HepG2 (cell line): Measurements from ENCODE around the gene HSPB9. TPM values are rescaled to one million over a fixed set of nuclear protein-coding genes. Genes with fewer than 3 reads are reported as not detected.
A peak's percentile ranks its signal among the peaks of the same experiment; 100 is the strongest.

ENCODE experiments used
- BRCA1 ChIP-seq: sonication (generic); formaldehyde crosslinking; IDR thresholded peaks from 2 replicates; pipeline ENCODE4 v1.4.0; 2020; ENCODE audit warnings: missing genetic modification reagents
- HOXD1 ChIP-seq: sonication (generic); formaldehyde crosslinking; IDR thresholded peaks from 2 replicates; pipeline ENCODE4 v1.5.0; 2020; ENCODE audit warnings: missing genetic modification reagents
- KLF6 ChIP-seq: IDR thresholded peaks from 2 replicates; pipeline ENCODE4 v1.8.0; 2016; ENCODE audit warnings: missing biosample characterization, missing genetic modification reagents
- MTF2 ChIP-seq: sonication (generic); formaldehyde crosslinking; IDR thresholded peaks from 2 replicates; pipeline ENCODE4 v1.5.0; 2020; ENCODE audit warnings: missing genetic modification reagents, borderline replicate concordance
- MXD1 ChIP-seq: sonication (generic); formaldehyde crosslinking; IDR thresholded peaks from 2 replicates; pipeline ENCODE4 v1.4.0; 2020; ENCODE audit warnings: mild to moderate bottlenecking, missing genetic modification reagents
- RERE ChIP-seq: IDR thresholded peaks from 2 replicates; pipeline ENCODE4 v1.6.1; 2016; ENCODE audit warnings: low read depth, missing genetic modification reagents, missing compliant biosample characterization
- SNAPC5 ChIP-seq: sonication (generic); formaldehyde crosslinking; IDR thresholded peaks from 2 replicates; pipeline ENCODE4 v1.8.1; 2023; ENCODE audit warnings: mild to moderate bottlenecking, missing genetic modification reagents, borderline replicate concordance
- SP140L ChIP-seq: sonication (generic); formaldehyde crosslinking; IDR thresholded peaks from 2 replicates; pipeline ENCODE4 v1.4.0; 2020; ENCODE audit warnings: missing genetic modification reagents, borderline replicate concordance
- TAF1 ChIP-seq: sonication (generic); formaldehyde crosslinking; IDR thresholded peaks from 2 replicates; pipeline ENCODE4 v1.4.0; 2020; ENCODE audit warnings: missing genetic modification reagents
- UBTF ChIP-seq: sonication (generic); formaldehyde crosslinking; IDR thresholded peaks from 2 replicates; pipeline ENCODE4 v1.4.0; 2020; ENCODE audit warnings: mild to moderate bottlenecking, missing genetic modification reagents
- ZFP36 ChIP-seq: fragments of 150-350 bp; IDR thresholded peaks from 2 replicates; pipeline ENCODE4 v1.6.1; 2018; ENCODE audit warnings: borderline replicate concordance, low read length, low read depth; ENCODE audit not compliant: partially characterized antibody
- ZNF124 ChIP-seq: sonication (generic); formaldehyde crosslinking; IDR thresholded peaks from 2 replicates; pipeline ENCODE4 v1.4.0; 2020; ENCODE audit warnings: missing genetic modification reagents
- ZNF180 ChIP-seq: sonication (generic); formaldehyde crosslinking; IDR thresholded peaks from 2 replicates; pipeline ENCODE4 v1.4.0; 2020; ENCODE audit warnings: low read depth, missing genetic modification reagents, borderline replicate concordance
- ZNF563 ChIP-seq: sonication (generic); formaldehyde crosslinking; IDR thresholded peaks from 2 replicates; pipeline ENCODE4 v1.8.0; 2022; ENCODE audit warnings: mild to moderate bottlenecking, moderate library complexity, missing genetic modification reagents
- ZNF572 ChIP-seq: sonication (generic); formaldehyde crosslinking; IDR thresholded peaks from 2 replicates; pipeline ENCODE4 v1.5.1; 2020; ENCODE audit warnings: mild to moderate bottlenecking, missing genetic modification reagents
- ZNF776 ChIP-seq: sonication (generic); formaldehyde crosslinking; IDR thresholded peaks from 2 replicates; pipeline ENCODE4 v1.4.0; 2020; ENCODE audit warnings: mild to moderate bottlenecking, missing genetic modification reagents
- ZSCAN12 ChIP-seq: sonication (generic); formaldehyde crosslinking; IDR thresholded peaks from 2 replicates; pipeline ENCODE4 v1.9.0; 2021; ENCODE audit warnings: mild to moderate bottlenecking, missing genetic modification reagents
- polyA plus RNA-seq, 8 experiments: library from polyadenylated mRNA; depleted of rRNA in 3 of 8; stranded (reverse) in 7 of 8; unstranded in 1 of 8; fragments of >200 nt; fragmentation: Illumina TruSeq in 4 of 8; extraction: Trizol in 4 of 8; gene quantifications; 2 replicates each; pipeline versions ENCODE4 v1.2.1 to v1.2.3, GENCODE V29; 2011 to 2016; ENCODE audit warnings: low read depth in 4 of 8, missing spikeins in 1 of 8, mixed read lengths in 1 of 8; ENCODE audit not compliant: insufficient read depth in 1 of 8
- total RNA-seq, 5 experiments: library from RNA; depleted of rRNA; stranded (reverse); fragments of >200 nt; fragmentation: Illumina TruSeq; extraction: Trizol; gene quantifications; 2 replicates each; pipeline ENCODE4 v1.2.3, GENCODE V29; 2016; ENCODE audit warnings: low read depth in 1 of 5
- TF ChIP-seq, protein P1 (sequence below): sonication (generic); formaldehyde crosslinking; IDR thresholded peaks from 2 replicates; pipeline ENCODE4 v1.5.1; 2020; ENCODE audit warnings: mild to moderate bottlenecking, missing genetic modification reagents, moderate library complexity

HSPB9 gene
- total and polyA plus RNA-seq, 2 of the 13 experiments (the other 11 are each of a cell fraction or from before 2014, with no cell fraction given) = 0.05 to 0.24 TPM

GRCh38 chr17:42101513-42102292 is 20.9 kb upstream of the HSPB9 start (continued):
- TF ChIP-seq RERE (CRISPR knock-in tag) (no peak), KLF6 (CRISPR knock-in tag) (no peak), ZSCAN12 (CRISPR knock-in tag) (no peak), ZNF180 (CRISPR knock-in tag) (no peak), SNAPC5 (no peak), ZNF776 (no peak), ZNF572 (CRISPR knock-in tag) (no peak), ZFP36 (no peak), HOXD1 (CRISPR knock-in tag) (no peak), TAF1 (CRISPR knock-in tag) (no peak), BRCA1 (CRISPR knock-in tag) (no peak), UBTF (no peak), MTF2 (CRISPR knock-in tag) (peak; percentile 42; the same call in 1 of the 2 replicates), MXD1 (CRISPR knock-in tag) (no peak), ZNF124 (CRISPR knock-in tag) (0 out of 2 replicates have a peak, but pooled peaks have one; percentile 23), ZNF563 (CRISPR knock-in tag) (peak; percentile 23; the same call in 1 of the 2 replicates), SP140L (no peak)
- TF ChIP-seq, protein P1, sequence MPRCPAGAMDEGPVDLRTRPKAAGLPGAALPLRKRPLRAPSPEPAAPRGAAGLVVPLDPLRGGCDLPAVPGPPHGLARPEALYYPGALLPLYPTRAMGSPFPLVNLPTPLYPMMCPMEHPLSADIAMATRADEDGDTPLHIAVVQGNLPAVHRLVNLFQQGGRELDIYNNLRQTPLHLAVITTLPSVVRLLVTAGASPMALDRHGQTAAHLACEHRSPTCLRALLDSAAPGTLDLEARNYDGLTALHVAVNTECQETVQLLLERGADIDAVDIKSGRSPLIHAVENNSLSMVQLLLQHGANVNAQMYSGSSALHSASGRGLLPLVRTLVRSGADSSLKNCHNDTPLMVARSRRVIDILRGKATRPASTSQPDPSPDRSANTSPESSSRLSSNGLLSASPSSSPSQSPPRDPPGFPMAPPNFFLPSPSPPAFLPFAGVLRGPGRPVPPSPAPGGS (CRISPR knock-in tag) = no peak
